Measurements from ENCODE around the gene CCDC191. TPM values are rescaled to one million over a fixed set of nuclear protein-coding genes. Genes with fewer than 3 reads are reported as not detected.
A peak's percentile ranks its signal among the peaks of the same experiment; 100 is the strongest.

Gene CCDC191
- total RNA-seq, 6 experiments from 2014 or later, result 0.83 to 1.5 (median 1.2) TPM

DNA sequence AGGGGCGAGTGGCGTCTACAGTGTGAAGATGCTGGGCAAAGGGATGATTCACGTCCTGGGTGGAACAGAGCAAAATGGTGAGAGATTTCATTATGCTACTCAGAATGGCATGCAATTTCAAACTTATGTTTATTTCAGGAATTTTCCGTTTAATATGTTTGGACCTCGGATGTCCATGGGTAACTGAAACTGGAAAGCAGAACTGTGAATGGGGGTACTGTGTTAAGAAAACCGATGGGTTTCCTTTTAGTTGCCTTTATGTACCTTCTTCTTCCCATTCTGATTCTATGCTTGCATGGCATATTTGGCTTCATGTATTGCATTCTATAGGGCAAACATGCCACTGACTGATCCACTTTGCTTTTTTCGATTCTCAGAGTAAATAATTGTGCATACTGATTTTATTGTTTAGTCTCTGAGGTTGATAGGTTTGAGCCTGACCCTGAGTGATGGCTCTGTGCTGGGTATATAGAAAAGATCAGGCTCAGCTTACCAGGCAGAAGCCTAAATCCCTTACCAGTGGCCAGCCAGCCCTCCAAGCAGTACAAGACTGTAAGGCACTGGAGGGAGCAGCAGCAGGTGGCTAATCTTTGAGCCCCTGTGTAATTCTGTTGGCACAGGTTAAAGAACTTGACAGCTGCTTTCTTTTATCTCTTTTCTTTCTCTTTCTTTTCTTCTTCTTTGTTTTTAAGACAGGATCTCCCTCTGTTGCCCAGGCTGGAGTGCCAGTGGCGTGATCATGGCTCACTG lies 4.8 kb upstream of the CCDC191 start:
- TF ChIP-seq, protein P1, sequence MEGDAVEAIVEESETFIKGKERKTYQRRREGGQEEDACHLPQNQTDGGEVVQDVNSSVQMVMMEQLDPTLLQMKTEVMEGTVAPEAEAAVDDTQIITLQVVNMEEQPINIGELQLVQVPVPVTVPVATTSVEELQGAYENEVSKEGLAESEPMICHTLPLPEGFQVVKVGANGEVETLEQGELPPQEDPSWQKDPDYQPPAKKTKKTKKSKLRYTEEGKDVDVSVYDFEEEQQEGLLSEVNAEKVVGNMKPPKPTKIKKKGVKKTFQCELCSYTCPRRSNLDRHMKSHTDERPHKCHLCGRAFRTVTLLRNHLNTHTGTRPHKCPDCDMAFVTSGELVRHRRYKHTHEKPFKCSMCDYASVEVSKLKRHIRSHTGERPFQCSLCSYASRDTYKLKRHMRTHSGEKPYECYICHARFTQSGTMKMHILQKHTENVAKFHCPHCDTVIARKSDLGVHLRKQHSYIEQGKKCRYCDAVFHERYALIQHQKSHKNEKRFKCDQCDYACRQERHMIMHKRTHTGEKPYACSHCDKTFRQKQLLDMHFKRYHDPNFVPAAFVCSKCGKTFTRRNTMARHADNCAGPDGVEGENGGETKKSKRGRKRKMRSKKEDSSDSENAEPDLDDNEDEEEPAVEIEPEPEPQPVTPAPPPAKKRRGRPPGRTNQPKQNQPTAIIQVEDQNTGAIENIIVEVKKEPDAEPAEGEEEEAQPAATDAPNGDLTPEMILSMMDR (IDR thresholded peaks at IDR 0.05), result no peak
- peaks cover 2% of the 10 kb centered on the region; the same call in 1 of the 2 replicates for H3K27me3 Mint-ChIP-seq (ENCODE audit: insufficient read depth)
- H3K4me1 Mint-ChIP-seq (ENCODE audit: low read depth), result peaks cover 32% of the 10 kb centered on the region
- H3K9me3 Mint-ChIP-seq, result no peaks in the 10 kb centered on the region
- H3K4me3 Mint-ChIP-seq, result no peak overlapping the region
- H3K36me3 Mint-ChIP-seq (ENCODE audit: low read depth), result peaks cover 6% of the 10 kb centered on the region
- no peak for DNase-seq
- H3K27ac Mint-ChIP-seq, result no peak overlapping the region

DNA sequence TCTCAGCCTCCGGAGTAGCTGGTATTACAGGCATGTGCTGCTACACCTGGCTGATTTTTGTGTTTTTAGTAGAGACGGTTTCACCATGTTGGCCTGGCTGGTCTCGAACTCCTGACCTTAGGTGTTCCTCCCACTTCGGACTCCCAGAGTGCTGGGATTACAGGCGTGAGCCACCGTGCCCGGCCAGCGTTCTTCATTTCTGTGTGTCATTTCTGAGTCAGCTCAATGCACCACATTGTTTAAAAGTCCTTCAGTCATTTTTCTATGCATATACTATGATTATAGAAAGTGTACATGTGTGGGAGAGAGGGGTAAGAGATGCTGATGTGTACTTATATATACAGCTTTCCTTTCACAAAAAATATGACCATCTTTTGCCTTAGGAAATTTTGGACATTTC lies 2.3 kb upstream of the CCDC191 start:
- TF ChIP-seq, protein P1 (IDR thresholded peaks at IDR 0.05), result no peak
- peaks cover 2% of the 10 kb centered on the region; the same call in 1 of the 2 replicates for H3K27me3 Mint-ChIP-seq (ENCODE audit: insufficient read depth)
- H3K27ac Mint-ChIP-seq, result no peak overlapping the region; the same call in 1 of the 2 replicates
- peaks cover 39% of the 10 kb centered on the region for H3K4me1 Mint-ChIP-seq (ENCODE audit: low read depth)
- H3K9me3 Mint-ChIP-seq, result no peaks in the 10 kb centered on the region
- no peaks in the 10 kb centered on the region; the same call in 1 of the 2 replicates for H3K36me3 Mint-ChIP-seq (ENCODE audit: low read depth)
- no peak for DNase-seq
- peak overlapping the region; percentile 100 for H3K4me3 Mint-ChIP-seq

DNA sequence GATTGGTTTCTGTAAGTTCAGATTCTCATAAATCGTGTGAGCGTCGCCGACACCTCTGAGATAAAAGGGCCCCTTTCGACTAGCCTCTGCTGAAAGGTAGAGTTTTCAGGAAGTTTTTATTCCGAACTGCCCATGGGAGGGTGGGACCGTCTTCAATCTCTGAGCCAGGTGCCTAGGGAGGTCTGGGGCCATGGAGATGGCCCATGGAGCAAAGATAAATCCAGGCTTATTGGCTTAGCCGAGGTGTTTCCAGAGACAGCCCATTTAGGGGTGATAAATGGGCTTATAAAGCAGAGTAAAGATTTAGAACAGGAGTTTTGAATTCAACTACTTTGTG lies 653 bp upstream of the CCDC191 start:
- Mint-ChIP-seq H3K27me3 (ENCODE audit: insufficient read depth) (peaks cover 2% of the 10 kb centered on the region; the same call in 1 of the 2 replicates), H3K36me3 (ENCODE audit: low read depth) (no peaks in the 10 kb centered on the region; the same call in 1 of the 2 replicates), H3K9me3 (no peaks in the 10 kb centered on the region), H3K4me1 (ENCODE audit: low read depth) (peaks cover 39% of the 10 kb centered on the region), H3K27ac (peak overlapping the region; percentile 99), H3K4me3 (peak overlapping the region; percentile 100)
- DNase-seq, result no peak
- TF ChIP-seq, protein P1 (IDR thresholded peaks at IDR 0.05), result no peak

DNA sequence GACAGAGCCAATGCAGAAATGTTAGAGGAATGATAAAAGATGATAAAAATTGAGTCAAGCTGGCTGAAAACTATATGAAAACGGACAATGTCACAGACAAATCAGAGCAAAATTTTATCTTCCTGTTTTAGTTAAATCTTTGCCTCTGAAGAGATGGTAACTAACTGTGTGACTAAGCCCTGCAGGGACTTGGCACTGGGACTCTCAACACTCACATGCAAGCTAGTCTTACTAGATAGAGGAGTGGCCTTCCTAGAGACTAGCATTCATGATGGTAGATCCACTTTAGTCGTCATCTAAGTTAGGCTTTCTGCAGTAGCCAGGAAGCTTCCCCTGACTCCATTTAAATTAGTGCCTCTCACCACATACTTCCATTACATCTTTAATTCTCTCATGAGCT lies 4.1 kb downstream of the CCDC191 start:
- H3K4me3 Mint-ChIP-seq, result no peak overlapping the region
- TF ChIP-seq, protein P1 (IDR thresholded peaks at IDR 0.05), result no peak
- no peak overlapping the region for H3K27ac Mint-ChIP-seq
- peaks cover 11% of the 10 kb centered on the region for H3K4me1 Mint-ChIP-seq (ENCODE audit: low read depth)
- H3K36me3 Mint-ChIP-seq (ENCODE audit: low read depth), result no peaks in the 10 kb centered on the region
- no peak for DNase-seq
- peaks cover 2% of the 10 kb centered on the region for H3K27me3 Mint-ChIP-seq (ENCODE audit: insufficient read depth)
- no peaks in the 10 kb centered on the region for H3K9me3 Mint-ChIP-seq

DNA sequence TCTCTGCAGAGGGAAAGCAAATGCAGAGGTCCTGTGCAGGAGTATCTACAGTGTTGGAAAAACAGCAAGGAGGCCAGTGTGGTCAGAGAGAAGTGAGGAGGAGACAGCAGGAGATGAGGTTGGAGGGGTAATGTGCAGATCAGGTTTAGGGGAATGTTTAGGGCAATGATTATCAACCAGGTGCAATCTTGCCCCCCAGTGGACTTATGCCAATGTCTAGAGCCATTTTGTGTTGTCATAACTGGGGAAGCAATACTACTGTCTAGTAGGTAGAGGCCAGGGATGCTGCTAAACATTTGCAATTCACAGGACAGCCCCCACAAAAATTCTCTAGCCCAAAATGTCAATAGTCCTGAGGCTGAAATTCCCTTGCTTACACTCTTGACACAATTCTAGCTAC lies 13.1 kb downstream of the CCDC191 start:
- Mint-ChIP-seq H3K4me1 (ENCODE audit: low read depth) (no peaks in the 10 kb centered on the region), H3K4me3 (no peak overlapping the region), H3K27me3 (ENCODE audit: insufficient read depth) (peaks cover 2% of the 10 kb centered on the region; the same call in 1 of the 2 replicates), H3K36me3 (ENCODE audit: low read depth) (peaks cover 8% of the 10 kb centered on the region; the same call in 1 of the 2 replicates), H3K27ac (no peak overlapping the region), H3K9me3 (no peaks in the 10 kb centered on the region)
- no peak for DNase-seq
- TF ChIP-seq, protein P1 (IDR thresholded peaks at IDR 0.05), result no peak
